Activated naive CD4-positive, alpha-beta T cell treated with Interleukin-2 at 50 U/mL for 16 hours (primary cell): ENCODE measurements around the gene KLF5.
"Not testable (repeated sequence)": the region's sequence is repeated elsewhere in the genome, so short reads cannot be mapped to it uniquely, and the experiment has no call there.

Source experiments
- DNase-seq: peaks from one replicate; pipeline ENCODE4 v3.0.0-alpha.2; 2020

The KLF5 gene

DNA sequence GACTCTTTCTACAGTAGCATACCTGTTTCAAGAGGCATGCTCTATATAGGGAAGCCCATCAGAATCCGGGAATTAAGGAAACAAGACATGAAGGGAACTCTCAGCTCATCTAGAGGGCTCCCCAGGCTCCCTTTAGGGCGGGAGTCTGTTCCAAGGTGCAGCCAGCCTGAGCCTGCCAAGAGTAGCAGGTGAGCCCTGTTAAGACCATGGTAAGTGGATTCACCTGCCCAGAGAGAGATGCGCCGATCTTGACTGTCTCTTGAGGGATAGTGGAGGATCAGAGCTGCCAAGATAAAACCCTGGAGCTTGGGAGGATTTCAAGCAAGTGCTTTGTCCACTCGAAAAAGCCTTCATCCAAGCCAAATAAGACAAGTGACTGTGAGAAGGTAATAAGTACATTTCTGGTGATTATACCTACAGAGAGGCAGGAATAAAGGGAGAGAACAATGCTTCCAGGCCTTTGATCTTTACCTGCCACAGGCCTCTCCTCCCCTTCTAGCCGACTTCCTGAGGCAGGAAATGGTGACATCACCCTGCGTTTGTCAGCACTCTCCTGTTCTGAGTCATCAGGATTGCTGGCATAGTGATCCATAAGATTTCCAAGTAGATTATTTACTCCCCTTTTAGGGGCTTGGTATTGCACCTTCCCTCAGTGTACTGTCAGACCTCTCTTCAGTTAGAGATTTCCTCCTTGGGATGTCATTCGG lies 31.5 kb downstream of the KLF5 start:
- no peak for DNase-seq

DNA sequence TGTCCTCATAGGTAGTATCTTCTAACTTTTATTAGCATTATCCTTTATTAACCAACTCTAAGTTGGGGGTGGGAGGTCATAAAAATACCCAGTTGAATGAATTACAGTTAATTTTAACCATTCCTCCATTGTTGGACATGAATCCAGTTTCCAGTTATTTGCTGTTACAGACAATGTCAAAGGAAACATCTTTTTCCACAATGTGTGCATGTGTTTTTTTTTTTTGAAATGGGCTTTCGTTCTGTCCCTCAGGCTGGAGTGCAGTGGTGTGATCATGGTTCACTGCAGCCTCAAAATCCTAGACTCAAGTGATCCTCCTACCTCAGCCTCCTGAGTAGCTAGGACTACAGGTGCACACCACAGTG lies 32.0 kb downstream of the KLF5 start:
- DNase-seq: no peak

DNA sequence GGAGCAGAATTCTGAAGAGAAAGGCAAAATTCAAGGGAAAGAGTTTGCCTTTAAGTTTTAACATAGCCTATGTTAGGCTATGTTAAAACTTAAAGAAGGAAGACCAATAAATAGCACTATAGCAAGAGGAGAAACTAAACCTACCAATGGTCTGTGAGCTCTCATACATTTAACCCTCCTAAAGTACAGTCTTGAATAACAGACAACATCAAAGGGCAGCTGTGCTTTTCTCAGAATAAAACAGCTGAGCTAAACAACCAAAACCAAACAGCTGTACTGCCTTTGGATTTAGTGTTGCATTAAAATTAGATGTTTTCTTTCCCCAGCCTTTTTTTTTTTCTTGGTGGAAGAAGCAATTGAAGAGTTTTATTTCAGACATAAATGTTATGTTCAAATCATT lies 34.0 kb downstream of the KLF5 start:
- no peak for DNase-seq

DNA sequence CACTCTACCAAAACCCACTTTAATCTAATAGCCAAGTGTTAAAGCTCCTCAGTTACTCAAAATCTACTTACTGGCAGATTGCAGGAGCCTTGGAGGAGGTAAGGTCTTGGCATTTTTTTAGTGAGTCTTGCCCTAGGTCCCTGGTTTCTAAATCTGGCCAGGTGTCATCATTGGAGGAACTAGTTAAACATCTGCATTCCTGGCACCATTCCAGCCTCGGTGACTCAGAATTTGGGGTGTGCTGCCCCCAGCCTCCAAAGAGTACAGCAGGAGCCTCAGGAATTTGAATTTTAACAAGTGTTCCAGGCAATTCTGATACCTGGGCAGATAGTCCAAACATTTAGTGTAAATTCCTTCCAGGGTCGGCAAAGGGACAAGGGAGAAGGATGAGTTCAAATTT lies 37.4 kb downstream of the KLF5 start:
- DNase-seq: no peak

DNA sequence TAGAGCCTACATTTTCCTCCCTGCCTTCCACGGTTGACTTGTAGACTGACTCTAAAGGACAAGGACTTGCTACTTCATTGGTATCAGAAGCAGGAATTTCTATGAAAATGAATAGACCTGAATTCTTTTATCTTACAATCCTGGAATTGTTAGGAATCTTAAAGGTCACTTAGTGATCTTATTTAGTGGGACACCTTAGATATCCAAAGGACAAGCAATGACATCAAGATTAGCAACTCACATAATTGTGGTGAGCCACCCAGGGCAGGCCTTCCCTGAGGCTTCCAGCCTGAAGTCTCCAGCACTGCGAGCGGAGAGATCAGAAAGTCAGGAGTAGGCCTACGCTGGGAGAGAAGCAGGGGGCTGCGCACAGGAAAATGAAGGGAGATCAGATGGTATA lies 37.8 kb downstream of the KLF5 start:
- DNase-seq: no peak

DNA sequence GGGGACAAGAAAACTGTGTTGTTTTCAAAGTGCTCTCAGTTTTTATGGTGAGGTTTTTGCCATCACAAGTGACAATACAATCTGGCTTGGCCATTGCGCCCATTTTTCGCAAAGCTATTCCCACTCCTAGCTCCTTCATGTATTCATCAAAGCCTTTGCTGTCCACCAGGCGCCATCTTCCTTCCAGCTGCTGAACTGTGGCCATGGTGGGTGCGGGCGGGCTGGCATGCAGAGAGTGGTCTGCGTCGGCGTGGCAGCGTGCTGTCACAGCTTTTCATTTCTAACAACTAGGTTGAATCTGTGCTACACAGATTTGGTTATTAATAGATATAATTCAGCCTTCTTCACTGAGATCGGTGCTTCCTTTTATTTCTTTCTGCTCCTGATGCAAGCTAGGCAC lies 42.0 kb downstream of the KLF5 start:
- DNase-seq: not testable (repeated sequence)

DNA sequence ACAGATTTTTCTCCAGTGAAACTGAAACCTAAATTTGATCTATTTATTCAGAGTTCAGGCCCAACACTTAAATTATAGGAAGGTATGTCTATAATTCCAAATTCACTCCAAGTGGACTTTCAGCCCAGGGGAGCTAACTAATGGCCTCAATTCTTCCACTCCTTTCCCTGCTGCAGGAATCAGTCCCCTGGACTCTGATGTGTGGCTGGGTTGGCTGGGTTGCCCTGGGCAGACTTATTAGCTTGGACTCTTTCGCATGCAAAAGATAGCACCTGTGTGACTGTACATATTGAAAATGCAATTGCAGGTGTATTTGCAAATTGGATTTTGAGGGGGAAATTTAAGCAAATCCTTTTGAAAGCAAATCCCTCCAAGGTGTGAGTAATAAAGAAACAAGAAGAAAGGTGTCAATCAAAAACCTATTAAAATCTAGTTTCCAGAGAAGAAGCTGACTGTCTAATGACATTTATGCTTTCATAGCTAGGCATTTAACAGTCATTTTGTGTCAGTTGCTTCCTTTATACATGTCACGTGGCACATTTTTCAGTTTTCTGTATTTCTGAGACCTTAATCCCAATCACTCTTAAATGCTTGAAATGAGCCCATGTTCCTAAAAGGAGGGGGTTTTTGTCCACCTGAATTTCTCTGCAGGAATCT lies 42.7 kb downstream of the KLF5 start:
- no peak for DNase-seq

DNA sequence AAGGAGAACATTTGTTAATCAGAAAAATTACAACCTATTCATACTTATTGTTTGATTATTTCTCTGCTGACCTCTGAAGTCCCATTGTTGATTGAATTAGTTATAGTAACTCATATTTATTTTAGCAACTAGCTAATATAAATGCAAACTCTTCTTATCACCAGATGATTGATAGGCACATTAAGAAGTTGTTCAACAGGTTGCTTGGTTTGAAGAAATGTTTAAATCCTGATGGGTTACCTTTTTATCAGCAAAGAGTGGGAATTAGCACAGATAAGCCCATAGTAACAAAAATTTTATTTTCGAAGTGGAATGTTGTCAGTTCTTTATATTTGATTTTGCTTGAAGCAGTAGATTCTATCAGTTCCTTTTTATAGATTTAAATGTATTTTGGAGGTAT lies 44.4 kb downstream of the KLF5 start:
- no peak for DNase-seq

DNA sequence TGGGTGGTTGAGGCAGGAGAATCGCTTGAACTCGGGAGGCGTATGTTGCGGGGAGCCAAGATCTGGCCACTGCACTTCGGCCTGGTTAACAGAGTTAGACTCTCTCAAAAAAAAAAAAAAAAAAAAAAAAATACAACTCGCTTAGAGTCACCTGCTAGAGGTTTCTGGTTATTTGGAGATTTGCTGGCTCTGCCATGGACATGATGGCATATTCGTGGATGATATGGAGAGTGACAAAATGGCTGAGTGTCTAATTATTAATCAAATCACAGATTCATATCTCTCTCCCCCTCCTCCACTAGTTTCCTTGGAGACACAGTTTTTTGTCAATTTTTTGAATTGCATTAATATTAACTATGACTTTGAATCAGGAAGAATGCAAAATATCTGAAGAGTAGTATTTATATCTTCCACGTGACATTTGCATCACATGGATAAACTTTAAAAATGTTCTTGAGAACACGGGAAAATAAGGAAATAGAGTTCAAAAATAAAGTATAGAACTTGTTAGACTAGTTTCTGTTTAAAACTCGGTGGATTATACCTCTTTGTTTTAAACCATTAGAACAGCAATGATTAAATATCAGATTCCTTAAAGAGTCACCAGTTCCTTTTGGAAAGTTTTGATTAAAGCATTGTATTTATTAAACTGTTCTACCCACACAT lies 47.8 kb downstream of the KLF5 start:
- DNase-seq: no peak

DNA sequence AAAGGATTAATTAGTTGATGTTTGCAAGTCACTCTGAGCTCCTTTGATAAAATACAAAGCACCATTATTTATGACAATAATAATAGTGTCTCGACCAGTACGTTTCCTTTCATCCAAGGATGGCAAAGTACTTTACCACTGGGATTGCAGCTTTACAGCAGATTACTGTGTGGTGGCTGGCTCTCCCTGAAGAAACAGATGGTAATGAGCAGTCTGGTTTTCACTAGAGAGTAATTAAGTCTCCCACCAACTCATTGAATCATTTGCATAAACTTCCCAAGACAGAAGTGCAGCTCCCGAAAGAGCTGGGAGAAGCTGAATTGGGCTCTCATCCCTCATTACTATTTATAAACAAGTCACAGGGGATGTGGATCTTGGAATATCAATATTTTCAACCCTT lies 48.7 kb downstream of the KLF5 start:
- no peak for DNase-seq

DNA sequence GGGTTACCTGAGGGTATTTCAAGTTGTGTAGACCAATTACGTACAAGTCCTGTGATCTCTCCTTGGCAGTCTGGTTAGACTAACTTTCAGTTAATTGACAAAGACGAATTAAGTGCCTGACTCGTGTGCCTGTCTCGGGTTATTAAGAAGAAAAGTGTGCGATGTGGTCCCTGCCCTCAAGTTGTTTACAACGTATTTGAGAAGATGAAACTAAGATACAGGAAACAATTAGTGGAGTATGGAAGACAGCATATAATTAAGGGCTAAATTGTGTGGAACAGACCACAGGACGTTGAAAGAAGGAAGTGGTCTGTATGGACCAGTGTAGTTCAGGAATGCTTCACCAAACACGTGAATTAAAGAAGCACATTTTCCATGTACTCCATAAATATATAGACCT lies 49.2 kb downstream of the KLF5 start:
- DNase-seq: no peak

DNA sequence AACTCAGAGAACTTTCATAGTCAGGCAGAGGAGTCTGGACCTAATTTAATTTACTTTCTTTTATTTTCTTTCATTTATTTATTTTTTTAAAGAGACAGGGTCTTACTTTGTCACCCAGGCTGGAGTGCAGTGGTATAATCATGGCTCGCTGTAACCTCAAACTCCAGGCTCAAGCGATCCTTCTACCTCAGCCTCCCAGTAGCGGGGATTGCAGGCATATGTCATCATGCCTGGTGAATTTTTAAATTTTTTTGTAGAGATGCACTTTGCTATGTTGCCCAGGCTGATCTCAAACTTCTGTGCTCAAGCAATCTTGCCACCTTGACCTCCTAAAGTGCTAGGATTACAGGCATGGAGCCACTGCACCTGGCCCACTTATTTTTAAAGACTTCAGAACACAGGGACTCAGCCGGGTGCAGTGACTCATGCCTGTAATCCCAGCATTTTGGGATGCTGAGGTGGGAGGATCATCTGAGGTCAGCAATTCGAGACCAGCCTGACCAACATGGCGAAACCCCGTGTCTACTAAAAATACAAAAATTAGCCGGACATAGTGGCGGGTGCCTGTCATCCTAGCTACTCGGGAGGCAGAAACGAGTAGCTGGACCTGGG lies 50.6 kb downstream of the KLF5 start:
- no peak for DNase-seq

DNA sequence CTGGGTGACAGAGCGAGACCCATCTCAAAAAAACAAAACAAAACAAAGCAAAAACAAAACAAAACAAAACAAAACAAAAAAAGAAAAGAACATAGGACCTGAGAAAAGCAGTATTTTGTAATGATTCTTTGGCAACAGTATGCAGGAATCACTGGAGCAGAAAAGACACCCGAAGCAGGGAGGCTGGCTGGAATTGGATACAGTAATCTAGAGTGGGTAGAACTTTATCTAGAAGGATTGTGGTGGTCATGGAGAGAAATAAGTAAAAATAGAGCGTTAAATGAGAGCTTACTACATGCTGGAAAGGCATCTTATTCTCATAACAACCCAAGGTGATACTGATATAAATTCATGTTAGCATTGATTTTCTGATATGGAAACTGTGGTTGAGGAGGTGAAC lies 51.2 kb downstream of the KLF5 start:
- no peak for DNase-seq

DNA sequence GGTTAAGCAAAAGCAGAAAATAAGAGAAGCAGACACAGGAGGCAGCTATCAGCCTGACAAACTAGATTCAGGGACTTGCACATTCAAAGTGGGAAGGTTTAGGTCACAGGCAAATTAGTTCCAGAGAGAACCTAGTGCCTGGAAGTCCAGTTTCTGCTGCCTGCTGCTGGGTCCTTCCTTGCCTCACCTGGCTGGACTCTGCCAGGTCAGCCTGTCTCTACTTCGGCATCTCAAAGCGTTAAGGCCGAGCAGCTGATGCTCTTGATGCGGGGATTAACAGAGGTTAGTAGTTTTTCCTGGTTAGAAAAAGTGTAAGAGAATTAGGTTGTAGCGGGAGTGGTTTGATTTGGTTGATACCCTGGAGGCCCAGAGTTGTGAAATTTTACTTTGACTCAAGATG lies 52.0 kb downstream of the KLF5 start:
- DNase-seq: no peak

DNA sequence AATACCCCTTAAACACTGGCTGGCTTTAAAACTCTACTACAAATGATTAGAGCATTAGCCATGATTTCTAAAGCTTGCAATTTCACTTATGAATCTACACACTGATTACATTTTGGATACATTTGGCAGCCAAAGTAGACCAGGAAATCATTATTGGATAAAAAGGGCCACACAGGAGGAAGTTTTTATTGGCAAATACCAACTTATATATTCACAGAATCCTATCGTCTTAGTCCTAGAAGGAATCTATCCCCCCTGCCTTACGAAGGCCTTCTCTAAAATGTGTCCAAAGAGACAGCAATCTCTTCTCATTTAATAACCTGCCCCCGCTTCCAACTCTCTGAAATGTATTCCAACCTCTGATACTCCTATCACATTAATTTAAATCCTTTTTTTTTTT lies 52.5 kb downstream of the KLF5 start:
- DNase-seq: no peak

DNA sequence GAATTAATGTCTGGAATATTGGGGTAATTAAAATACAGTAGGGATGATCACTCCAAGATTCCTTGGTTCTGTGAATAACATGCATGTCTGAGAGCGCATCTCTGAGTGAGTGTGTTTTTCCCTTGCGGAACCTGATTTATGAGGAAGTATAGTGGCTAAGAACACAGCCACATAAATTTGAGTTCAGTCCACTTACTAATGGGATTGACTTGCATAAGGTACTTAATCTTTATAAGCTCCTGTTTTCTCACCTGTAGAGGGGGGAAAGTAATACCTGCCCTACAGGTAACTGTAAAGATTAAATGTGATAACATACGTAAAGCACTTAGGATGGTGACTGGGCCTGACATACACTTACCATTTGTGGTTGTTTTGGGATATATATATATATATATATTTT lies 60.8 kb downstream of the KLF5 start:
- no peak for DNase-seq
